ENCODE results near the gene ACTR1A.

- TF ChIP-seq NFRKB (IDR thresholded peaks at IDR 0.05) = no peak
- TF ChIP-seq FOXA1 (IDR thresholded peaks at IDR 0.05) = no peak
- TF ChIP-seq ZNF384 (IDR thresholded peaks at IDR 0.05) = no peak
- no peak for TF ChIP-seq ELF4 (IDR thresholded peaks at IDR 0.05)
- TF ChIP-seq HDGF (IDR thresholded peaks at IDR 0.05; ENCODE audit: borderline replicate concordance) = no peak
- TF ChIP-seq TARDBP (IDR thresholded peaks at IDR 0.05) = no peak
- no peak for TF ChIP-seq L3MBTL2 (conservative IDR thresholded peaks at IDR 0.05)
- TF ChIP-seq FOXM1 (IDR thresholded peaks at IDR 0.05; ENCODE audit: borderline replicate concordance) = no peak
- no peak for TF ChIP-seq CTBP1 (IDR thresholded peaks at IDR 0.05; ENCODE audit: borderline replicate concordance)
- TF ChIP-seq PKNOX1 (IDR thresholded peaks at IDR 0.05) = no peak
- no peak for TF ChIP-seq SP1 (IDR thresholded peaks at IDR 0.05)
- TF ChIP-seq ARNT (IDR thresholded peaks at IDR 0.05) = no peak
- no peak for TF ChIP-seq BHLHE40 (IDR thresholded peaks at IDR 0.05; ENCODE audit: borderline replicate concordance)
Measured at GRCh38 chr10:102493771-102494170, 8.7 kb downstream of the ACTR1A start.

Data from HEK293T (cell line).